Metanephros (tissue), 2 donors: ENCODE results near the gene SGSM1. TPM values are rescaled to one million over a fixed set of nuclear protein-coding genes. Genes with fewer than 3 reads are reported as not detected.

Experiments
- small RNA-seq: library from RNA; depleted of rRNA; stranded (forward); fragments of <200 nt; gene quantifications from one replicate; pipeline ENCODE3, GENCODE V24; 2014; ENCODE audit warnings: low replicate concordance
- total RNA-seq: library from RNA; depleted of rRNA; stranded (reverse); fragments of >200 nt; gene quantifications from one replicate; pipeline ENCODE4 v1.2.3, GENCODE V29; 2014

Gene SGSM1
- 3.4 TPM for total RNA-seq

GRCh38 chr22:24805790-24806662 lies at the start of gene SGSM1:
Gene SGSM1, plus strand, starts transcription at chr22:24806211. Its CDS starts 115 bp downstream, at chr22:24806326.

GRCh38 chr22:24951942-24952836 lies 146.2 kb downstream of the SGSM1 start, which contains the start of gene KIAA1671:
Gene KIAA1671, plus strand, starts transcription at chr22:24952716. Its CDS starts 75,284 bp downstream, at chr22:25028000.

Small RNA genes within 50 kb of the gene (small RNA-seq; reads per million reads assigned to genes)
- gene RF00275 = not detected

Other genes with a start within 250 kb of the SGSM1 start
- gene LRRC75B, start 213.1 kb upstream of the SGSM1 start, total RNA-seq = 25.6 TPM
- 44.6 TPM for gene GGT1, start 203.0 kb upstream of the SGSM1 start, total RNA-seq
- not detected for gene PIWIL3, start 31.5 kb upstream of the SGSM1 start, total RNA-seq
- not detected for gene LHFPL7, start 140.5 kb downstream of the SGSM1 start, total RNA-seq
- 27.3 TPM for gene KIAA1671, start 146.5 kb downstream of the SGSM1 start, total RNA-seq